DOHH2 (cell line): ENCODE measurements around the gene NEK2.
"Not testable (repeated sequence)": the region's sequence is repeated elsewhere in the genome, so short reads cannot be mapped to it uniquely, and the experiment has no call there.

Experiments
- H3F3A ChIP-seq: fragments of 200-600 bp; sonication (generic), shearing (Covaris generic); 2 replicates; pipeline ENCODE4 v1.6.0; 2016; ENCODE audit warnings: antibody characterized with exemption, mild to moderate bottlenecking; ENCODE audit not compliant: control insufficient read depth, insufficient read depth
- H3K27ac ChIP-seq: fragments of 200-600 bp; sonication (generic); 2 replicates; pipeline ENCODE4 v1.5.1; 2014; ENCODE audit warnings: low read depth, mild to moderate bottlenecking, low read length, moderate library complexity
- H3K27me3 ChIP-seq: fragments of 200-600 bp; sonication (generic); 2 replicates; pipeline ENCODE4 v1.6.1; 2014; ENCODE audit warnings: mild to moderate bottlenecking, low read length, mixed read lengths; ENCODE audit not compliant: control insufficient read depth
- H3K36me3 ChIP-seq: fragments of 200-600 bp; sonication (generic); 2 replicates; pipeline ENCODE4 v1.6.1; 2014; ENCODE audit warnings: mild to moderate bottlenecking, low read length, moderate library complexity, mixed read lengths; ENCODE audit not compliant: control insufficient read depth
- H3K4me1 ChIP-seq: fragments of 200-600 bp; sonication (generic); 2 replicates; pipeline ENCODE4 v1.6.1; 2014; ENCODE audit warnings: mild to moderate bottlenecking, low read length, mixed read lengths; ENCODE audit not compliant: control insufficient read depth
- H3K4me2 ChIP-seq: fragments of 200-600 bp; sonication (generic); 2 replicates; pipeline ENCODE4 v1.6.0; 2014; ENCODE audit warnings: mild to moderate bottlenecking, low read length, moderate library complexity
- H3K4me3 ChIP-seq: fragments of 200-600 bp; sonication (generic); 2 replicates; pipeline ENCODE4 v1.5.1; 2014; ENCODE audit warnings: mild to moderate bottlenecking, low read length, mixed read lengths
- H3K79me2 ChIP-seq: fragments of 200-600 bp; sonication (generic); 2 replicates; pipeline ENCODE4 v1.6.1; 2014; ENCODE audit warnings: mild to moderate bottlenecking, low read length, mixed read lengths; ENCODE audit not compliant: control insufficient read depth
- H3K9me2 ChIP-seq: fragments of 200-600 bp; sonication (generic); replicated peaks from 2 replicates; pipeline ENCODE4 v1.6.1; 2014; ENCODE audit warnings: mild to moderate bottlenecking, low read length, mixed read lengths; ENCODE audit not compliant: control insufficient read depth
- H3K9me3 ChIP-seq: fragments of 200-600 bp; sonication (generic); 2 replicates; pipeline ENCODE4 v1.6.1; 2014; ENCODE audit warnings: antibody characterized with exemption, low read length, mixed read lengths; ENCODE audit not compliant: control insufficient read depth, insufficient read depth
- H4K20me1 ChIP-seq: fragments of 200-600 bp; sonication (generic); 2 replicates; pipeline ENCODE4 v1.6.0; 2014; ENCODE audit warnings: low read depth, mild to moderate bottlenecking, antibody characterized with exemption, low read length, moderate library complexity; ENCODE audit not compliant: control insufficient read depth, insufficient read depth
- CTCF ChIP-seq: fragments of 200-600 bp; sonication (generic); IDR thresholded peaks from one replicate; pipeline ENCODE4 v1.5.1; 2014; ENCODE audit warnings: antibody characterized with exemption, mild to moderate bottlenecking, low read depth, low read length; ENCODE audit not compliant: poor library complexity, severe bottlenecking
- EZH2phosphoT487 ChIP-seq: fragments of 200-600 bp; sonication (generic); IDR thresholded peaks from 2 replicates; pipeline ENCODE4 v1.6.1; 2017; ENCODE audit warnings: borderline replicate concordance, mild to moderate bottlenecking, antibody characterized with exemption, low read length, moderate library complexity, mixed read lengths

The NEK2 gene

GRCh38 chr1:211647711-211648121, 27.7 kb downstream of the NEK2 start:
- H3K4me1 ChIP-seq, result no peaks in the 10 kb centered on the region; the same call in 1 of the 2 replicates
- TF ChIP-seq EZH2phosphoT487 (no peak), CTCF (no peak)
- no peaks in the 10 kb centered on the region for H4K20me1 ChIP-seq
- H3K27me3 ChIP-seq, result peaks cover 3% of the 10 kb centered on the region; the same call in 1 of the 2 replicates
- H3F3A ChIP-seq, result no peaks in the 10 kb centered on the region
- H3K4me3 ChIP-seq, result no peak overlapping the region
- H3K79me2 ChIP-seq, result no peaks in the 10 kb centered on the region
- no peaks in the 10 kb centered on the region for H3K9me3 ChIP-seq
- no peak overlapping the region for H3K4me2 ChIP-seq
- H3K9me2 ChIP-seq, result no peaks in the 10 kb centered on the region
- no peak overlapping the region for H3K27ac ChIP-seq
- no peaks in the 10 kb centered on the region for H3K36me3 ChIP-seq

- TF ChIP-seq EZH2phosphoT487 (no peak), CTCF (no peak)
- H3K79me2 ChIP-seq, result no peaks in the 10 kb centered on the region
- H3K9me2 ChIP-seq, result no peaks in the 10 kb centered on the region
- peaks cover 3% of the 10 kb centered on the region; the same call in 1 of the 2 replicates for H3K27me3 ChIP-seq
- H3K9me3 ChIP-seq, result no peaks in the 10 kb centered on the region
- no peak overlapping the region for H3K4me3 ChIP-seq
- no peaks in the 10 kb centered on the region for H3F3A ChIP-seq
- no peaks in the 10 kb centered on the region for H4K20me1 ChIP-seq
- no peak overlapping the region for H3K27ac ChIP-seq
- no peak overlapping the region for H3K4me2 ChIP-seq
- no peaks in the 10 kb centered on the region; the same call in 1 of the 2 replicates for H3K4me1 ChIP-seq
- no peaks in the 10 kb centered on the region for H3K36me3 ChIP-seq
Measured at GRCh38 chr1:211646566-211646965, 28.9 kb downstream of the NEK2 start.

GRCh38 chr1:211645601-211646000, 29.8 kb downstream of the NEK2 start:
- not testable (repeated sequence) for H3F3A ChIP-seq, H3K36me3 ChIP-seq, H4K20me1 ChIP-seq, H3K4me3 ChIP-seq, H3K4me1 ChIP-seq, H3K9me2 ChIP-seq, H3K4me2 ChIP-seq, H3K27ac ChIP-seq, H3K79me2 ChIP-seq, H3K27me3 ChIP-seq, H3K9me3 ChIP-seq

GRCh38 chr1:211644653-211645052, 30.8 kb downstream of the NEK2 start:
- Histone ChIP-seq H3K27me3 (peaks cover 3% of the 10 kb centered on the region; the same call in 1 of the 2 replicates), H3K4me1 (no peaks in the 10 kb centered on the region; the same call in 1 of the 2 replicates), H3K4me3 (no peak overlapping the region), H4K20me1 (no peaks in the 10 kb centered on the region), H3K79me2 (no peaks in the 10 kb centered on the region), H3K9me2 (no peaks in the 10 kb centered on the region), H3K9me3 (no peaks in the 10 kb centered on the region), H3K4me2 (no peak overlapping the region), H3K27ac (no peak overlapping the region), H3K36me3 (no peaks in the 10 kb centered on the region), H3F3A (no peaks in the 10 kb centered on the region)
- TF ChIP-seq EZH2phosphoT487 (no peak), CTCF (no peak)
